Mammary epithelial cell (primary cell): ENCODE measurements around the gene TMEM252.

Experiments used
- EZH2 ChIP-seq: IDR thresholded peaks from 2 replicates; pipeline ENCODE4 v1.6.1; 2012; ENCODE audit warnings: low read length, inconsistent platforms, borderline replicate concordance
- TF ChIP-seq, protein P1 (sequence below), 2 donors: IDR thresholded peaks in 1 of 2; conservative IDR thresholded peaks in 1 of 2; 2 replicates each; pipeline ENCODE4 v1.5.1; 2011 to 2012; ENCODE audit warnings: inconsistent platforms in 2 of 2, low read length in 2 of 2, mild to moderate bottlenecking in 2 of 2, control low read depth in 1 of 2, low read depth in 1 of 2; ENCODE audit not compliant: insufficient read depth in 1 of 2; ENCODE audit errors: extremely low read depth in 1 of 2

- no peak for TF ChIP-seq EZH2
- TF ChIP-seq, protein P1, sequence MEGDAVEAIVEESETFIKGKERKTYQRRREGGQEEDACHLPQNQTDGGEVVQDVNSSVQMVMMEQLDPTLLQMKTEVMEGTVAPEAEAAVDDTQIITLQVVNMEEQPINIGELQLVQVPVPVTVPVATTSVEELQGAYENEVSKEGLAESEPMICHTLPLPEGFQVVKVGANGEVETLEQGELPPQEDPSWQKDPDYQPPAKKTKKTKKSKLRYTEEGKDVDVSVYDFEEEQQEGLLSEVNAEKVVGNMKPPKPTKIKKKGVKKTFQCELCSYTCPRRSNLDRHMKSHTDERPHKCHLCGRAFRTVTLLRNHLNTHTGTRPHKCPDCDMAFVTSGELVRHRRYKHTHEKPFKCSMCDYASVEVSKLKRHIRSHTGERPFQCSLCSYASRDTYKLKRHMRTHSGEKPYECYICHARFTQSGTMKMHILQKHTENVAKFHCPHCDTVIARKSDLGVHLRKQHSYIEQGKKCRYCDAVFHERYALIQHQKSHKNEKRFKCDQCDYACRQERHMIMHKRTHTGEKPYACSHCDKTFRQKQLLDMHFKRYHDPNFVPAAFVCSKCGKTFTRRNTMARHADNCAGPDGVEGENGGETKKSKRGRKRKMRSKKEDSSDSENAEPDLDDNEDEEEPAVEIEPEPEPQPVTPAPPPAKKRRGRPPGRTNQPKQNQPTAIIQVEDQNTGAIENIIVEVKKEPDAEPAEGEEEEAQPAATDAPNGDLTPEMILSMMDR (conservative IDR thresholded peaks at IDR 0.05 in 1 of 2, IDR thresholded peaks at IDR 0.05 in 1 of 2; ENCODE audit: extremely low read depth in 1 of 2, insufficient read depth in 1 of 2, low read depth in 1 of 2, low read length in 2 of 2), result no peak
Measured at GRCh38 chr9:68508547-68508946, 32.1 kb downstream of the TMEM252 start.
